Trophoblast cell (in vitro differentiated cells and primary cell): Measurements from ENCODE around the gene TRPC4.

Experiments
- DNase-seq, 2 donors: peaks; one replicate each; pipeline ENCODE4 v3.0.0-alpha.2; 2016
- H2AFZ ChIP-seq: 2 replicates; pipeline ENCODE4 v1.6.1; 2013; ENCODE audit warnings: low read length, moderate library complexity, mild to moderate bottlenecking; ENCODE audit not compliant: insufficient read depth, poor library complexity
- H2AK5ac ChIP-seq: 2 replicates; pipeline ENCODE4 v1.6.1; 2013; ENCODE audit warnings: mild to moderate bottlenecking, low read length
- H2BK120ac ChIP-seq: 2 replicates; pipeline ENCODE4 v1.6.1; 2013; ENCODE audit warnings: low read length, mild to moderate bottlenecking, moderate library complexity; ENCODE audit not compliant: insufficient read depth, poor library complexity
- H2BK12ac ChIP-seq: 2 replicates; pipeline ENCODE4 v1.6.1; 2013; ENCODE audit warnings: mild to moderate bottlenecking, low read length, moderate library complexity
- H2BK5ac ChIP-seq: 2 replicates; pipeline ENCODE4 v1.6.1; 2013; ENCODE audit warnings: low read length, low read depth, moderate library complexity, mild to moderate bottlenecking; ENCODE audit not compliant: poor library complexity
- H3K14ac ChIP-seq: 2 replicates; pipeline ENCODE4 v1.6.1; 2013; ENCODE audit warnings: mild to moderate bottlenecking, low read length
- H3K18ac ChIP-seq: 2 replicates; pipeline ENCODE4 v1.6.1; 2013; ENCODE audit warnings: mild to moderate bottlenecking, low read length
- H3K23ac ChIP-seq: 2 replicates; pipeline ENCODE4 v1.6.1; 2013; ENCODE audit warnings: low read length
- H3K27ac ChIP-seq: 2 replicates; pipeline ENCODE4 v1.5.1; 2013; ENCODE audit warnings: low read depth, mild to moderate bottlenecking, inconsistent platforms, low read length, moderate library complexity
- H3K27me3 ChIP-seq: 2 replicates; pipeline ENCODE4 v1.6.1; 2013; ENCODE audit warnings: inconsistent platforms, mild to moderate bottlenecking, low read length, moderate library complexity; ENCODE audit not compliant: insufficient read depth
- H3K36me3 ChIP-seq, 2 experiments: 1 replicate in 1 of 2; 2 replicates in 1 of 2; pipeline ENCODE4 v1.6.1; 2013; ENCODE audit warnings: low read length in 2 of 2, mild to moderate bottlenecking in 2 of 2, moderate library complexity in 1 of 2; ENCODE audit not compliant: insufficient read depth in 2 of 2, control insufficient read depth in 1 of 2
- H3K4ac ChIP-seq: 2 replicates; pipeline ENCODE4 v1.6.1; 2013; ENCODE audit warnings: low read depth, mild to moderate bottlenecking, low read length, moderate library complexity
- H3K4me1 ChIP-seq, 2 experiments: 1 replicate in 1 of 2; 2 replicates in 1 of 2; pipeline ENCODE4 v1.6.1; 2013; ENCODE audit warnings: low read length in 2 of 2, mild to moderate bottlenecking in 2 of 2, moderate library complexity in 1 of 2; ENCODE audit not compliant: insufficient read depth in 2 of 2, control insufficient read depth in 1 of 2
- H3K4me2 ChIP-seq: 2 replicates; pipeline ENCODE4 v1.6.1; 2013; ENCODE audit warnings: inconsistent platforms, mild to moderate bottlenecking, low read length, moderate library complexity
- H3K4me3 ChIP-seq: 2 replicates; pipeline ENCODE4 v1.5.1; 2013; ENCODE audit warnings: mild to moderate bottlenecking, low read depth, low read length, inconsistent platforms
- H3K79me1 ChIP-seq: one replicate; pipeline ENCODE4 v1.6.1; 2013; ENCODE audit warnings: low read length
- H3K79me2 ChIP-seq: 2 replicates; pipeline ENCODE4 v1.6.1; 2013; ENCODE audit warnings: low read length, mild to moderate bottlenecking; ENCODE audit not compliant: control insufficient read depth, insufficient read depth, poor library complexity
- H3K9ac ChIP-seq: 2 replicates; pipeline ENCODE4 v1.6.1; 2013; ENCODE audit warnings: mild to moderate bottlenecking, low read length
- H3K9me3 ChIP-seq: 2 replicates; pipeline ENCODE4 v1.6.1; 2013; ENCODE audit warnings: low read depth, mild to moderate bottlenecking, control low read depth, inconsistent platforms, low read length; ENCODE audit not compliant: insufficient read depth
- H4K12ac ChIP-seq: 2 replicates; pipeline ENCODE4 v1.6.1; 2013; ENCODE audit warnings: low read depth, mild to moderate bottlenecking, low read length, moderate library complexity
- H4K8ac ChIP-seq: 2 replicates; pipeline ENCODE4 v1.6.1; 2013; ENCODE audit warnings: low read depth, mild to moderate bottlenecking, low read length, moderate library complexity
- H4K91ac ChIP-seq: one replicate; pipeline ENCODE4 v1.6.1; 2013; ENCODE audit warnings: low read depth, mild to moderate bottlenecking, low read length, moderate library complexity
- WGBS: extraction: QIAGEN DNeasy Blood & Tissue Kit; methylation state at CpG from one replicate; pipeline ENCODE4 v1.1.7; 2013; ENCODE audit warnings: missing lambda C conversion rate; ENCODE audit not compliant: insufficient read length, insufficient coverage; ENCODE audit errors: extremely low coverage; 5-methylcytosine and 5-hydroxymethylcytosine counted together

TRPC4 gene

GRCh38 chr13:37651891-37652290, 217.7 kb downstream of the TRPC4 start:
- no peak overlapping the region for H3K4me3 ChIP-seq

DNA sequence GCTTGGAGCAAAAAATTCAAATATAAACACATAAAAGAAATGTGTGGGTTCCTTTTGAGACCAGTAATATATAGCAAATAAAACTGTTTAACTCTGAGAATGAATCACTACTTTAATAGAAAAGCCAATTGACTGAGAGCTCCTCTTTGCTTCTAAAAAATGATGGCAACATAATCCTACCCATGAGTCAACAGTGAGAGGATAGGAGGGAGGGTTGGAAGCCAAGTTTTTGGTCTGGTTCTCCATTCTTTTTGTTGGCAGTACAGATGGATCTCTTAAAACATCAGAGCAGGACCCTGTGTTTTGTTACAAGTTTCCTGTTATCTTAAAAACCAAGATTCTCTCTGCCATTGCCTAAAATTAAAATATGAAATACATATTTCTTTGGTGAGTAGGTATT, 221.0 kb downstream of the TRPC4 start:
- no peak overlapping the region for H2BK5ac ChIP-seq
- H3K79me1 ChIP-seq: no peaks in the 10 kb centered on the region
- H2AFZ ChIP-seq: no peak overlapping the region

More at GRCh38 chr13:37651891-37652290, 217.7 kb downstream of the TRPC4 start:
- H3K4me2 ChIP-seq: no peak overlapping the region
- no peak overlapping the region for H2BK120ac ChIP-seq
- no peak overlapping the region for H3K9ac ChIP-seq
- no peaks in the 10 kb centered on the region for H3K9me3 ChIP-seq
- no peak overlapping the region for H3K18ac ChIP-seq
- H3K79me1 ChIP-seq: no peaks in the 10 kb centered on the region
- no peak for DNase-seq
- H3K36me3 ChIP-seq: no peaks in the 10 kb centered on the region
- no peak overlapping the region for H3K14ac ChIP-seq
- H3K4ac ChIP-seq: no peak overlapping the region
- no peak overlapping the region for H2AK5ac ChIP-seq
- no CpG with 5 or more reads among the region's 1 CpG for WGBS
- H3K27me3 ChIP-seq: no peaks in the 10 kb centered on the region
- H3K4me1 ChIP-seq: peaks cover 0 to 2% of the 10 kb centered on the region in 2 experiments
- no peak overlapping the region for H3K27ac ChIP-seq
- no peak overlapping the region for H4K12ac ChIP-seq
- H3K79me2 ChIP-seq: no peaks in the 10 kb centered on the region
- H4K91ac ChIP-seq: no peak overlapping the region
- H3K23ac ChIP-seq: no peak overlapping the region
- H2BK12ac ChIP-seq: no peak overlapping the region
- no peak overlapping the region for H2BK5ac ChIP-seq
- no peak overlapping the region for H2AFZ ChIP-seq
- no peak overlapping the region for H4K8ac ChIP-seq

GRCh38 chr13:37647031-37647650, 222.4 kb downstream of the TRPC4 start:
- peak; percentile 83 to 93 for DNase-seq
- no peak overlapping the region for H3K14ac ChIP-seq
- peak overlapping the region; percentile 42 for H3K27ac ChIP-seq
- H3K79me1 ChIP-seq: no peaks in the 10 kb centered on the region
- no peak overlapping the region for H3K4ac ChIP-seq
- H3K79me2 ChIP-seq: no peaks in the 10 kb centered on the region
- H3K4me3 ChIP-seq: no peak overlapping the region
- no peak overlapping the region for H3K23ac ChIP-seq
- no CpG with 5 or more reads among the region's 5 CpGs for WGBS
- no peaks in the 10 kb centered on the region for H3K9me3 ChIP-seq
- H4K8ac ChIP-seq: no peak overlapping the region
- no peak overlapping the region for H2BK120ac ChIP-seq
- H3K4me2 ChIP-seq: no peak overlapping the region
- no peak overlapping the region for H4K12ac ChIP-seq
- no peak overlapping the region for H2AK5ac ChIP-seq
- H3K4me1 ChIP-seq: peaks cover 0 to 2% of the 10 kb centered on the region in 2 experiments
- no peaks in the 10 kb centered on the region for H3K27me3 ChIP-seq
- H3K36me3 ChIP-seq: no peaks in the 10 kb centered on the region
- no peak overlapping the region for H3K9ac ChIP-seq
- H2BK12ac ChIP-seq: no peak overlapping the region
- H2BK5ac ChIP-seq: no peak overlapping the region
- H4K91ac ChIP-seq: no peak overlapping the region
- no peak overlapping the region for H2AFZ ChIP-seq
- no peak overlapping the region for H3K18ac ChIP-seq

More for the DNA sequence above, 221.0 kb downstream of the TRPC4 start:
- Histone ChIP-seq H3K9me3 (no peaks in the 10 kb centered on the region), H3K14ac (no peak overlapping the region), H2AK5ac (no peak overlapping the region), H3K79me2 (no peaks in the 10 kb centered on the region), H3K27ac (no peak overlapping the region), H2BK12ac (no peak overlapping the region), H3K36me3 (no peaks in the 10 kb centered on the region), H3K4me3 (no peak overlapping the region), H3K4ac (no peak overlapping the region), H3K23ac (no peak overlapping the region), H4K91ac (no peak overlapping the region), H3K9ac (no peak overlapping the region), H4K8ac (no peak overlapping the region), H3K18ac (no peak overlapping the region), H3K27me3 (no peaks in the 10 kb centered on the region), H3K4me2 (no peak overlapping the region), H4K12ac (no peak overlapping the region), H3K4me1 (peaks cover 0 to 2% of the 10 kb centered on the region in 2 experiments), H2BK120ac (no peak overlapping the region)
- no peak for DNase-seq

DNA sequence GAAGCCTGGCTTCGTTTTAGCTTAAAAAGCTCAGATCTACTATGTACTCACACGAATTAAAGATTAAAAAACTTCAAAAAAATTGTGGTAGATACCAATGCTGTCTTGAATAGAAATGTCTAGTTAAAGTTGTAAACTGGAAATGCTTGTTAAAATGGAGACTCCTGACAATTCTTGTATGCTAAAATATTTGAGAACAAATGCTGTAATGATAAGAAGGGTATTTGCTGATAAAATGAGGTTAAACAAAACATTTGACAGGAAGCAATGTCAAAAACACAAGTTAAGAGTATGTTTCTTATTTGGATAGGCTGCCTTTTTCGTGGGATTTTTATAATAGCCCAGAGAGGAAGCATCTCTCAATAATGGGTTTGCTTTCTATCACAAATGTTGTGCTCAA, 223.0 kb downstream of the TRPC4 start:
- H4K8ac ChIP-seq: no peak overlapping the region
- H2BK120ac ChIP-seq: no peak overlapping the region
- H2AFZ ChIP-seq: no peak overlapping the region
- H2BK12ac ChIP-seq: no peak overlapping the region
- peaks cover 0 to 2% of the 10 kb centered on the region in 2 experiments for H3K4me1 ChIP-seq
- H3K27ac ChIP-seq: no peak overlapping the region
- H3K14ac ChIP-seq: no peak overlapping the region
- H4K91ac ChIP-seq: no peak overlapping the region
- H2AK5ac ChIP-seq: no peak overlapping the region
- WGBS: no CpG with 5 or more reads among the region's 3 CpGs
- no peaks in the 10 kb centered on the region for H3K9me3 ChIP-seq
- H3K4ac ChIP-seq: no peak overlapping the region
- no peaks in the 10 kb centered on the region for H3K36me3 ChIP-seq
- no peak overlapping the region for H3K18ac ChIP-seq
- H3K4me2 ChIP-seq: no peak overlapping the region
- H2BK5ac ChIP-seq: no peak overlapping the region
- H3K4me3 ChIP-seq: no peak overlapping the region
- no peaks in the 10 kb centered on the region for H3K79me2 ChIP-seq
- H3K23ac ChIP-seq: no peak overlapping the region
- peak in 1 of 2 donors; percentile 35 for DNase-seq
- no peaks in the 10 kb centered on the region for H3K27me3 ChIP-seq
- no peak overlapping the region for H3K9ac ChIP-seq
- no peak overlapping the region for H4K12ac ChIP-seq
- no peaks in the 10 kb centered on the region for H3K79me1 ChIP-seq
